Transverse colon (tissue), 4 donors: ENCODE results near the gene CITED2.

Source experiments
- EP300 ChIP-seq: sonication (generic); formaldehyde crosslinking; IDR thresholded peaks from one replicate; pipeline ENCODE4 v1.6.1; 2017; ENCODE audit warnings: antibody characterized with exemption, low read depth
- POLR2A ChIP-seq: fragments of 450-650 bp; IDR thresholded peaks from one replicate; pipeline ENCODE4 v1.6.1; 2016; ENCODE audit warnings: antibody characterized with exemption, mild to moderate bottlenecking, moderate library complexity
- POLR2AphosphoS5 ChIP-seq, 3 donors: sonication (generic); formaldehyde crosslinking; IDR thresholded peaks; one replicate each; pipeline ENCODE4 v1.6.1; 2016; ENCODE audit warnings: antibody characterized with exemption in 3 of 3
- TF ChIP-seq, protein P1 (sequence below), 5 experiments: fragments of 200-600 bp in 3 of 5; fragments of 450-650 bp in 2 of 5; sonication (generic) in 3 of 5; IDR thresholded peaks; 1 replicate in 2 of 5; 2 replicates in 3 of 5; pipeline ENCODE4 v1.5.1; 2016 to 2017; ENCODE audit warnings: antibody characterized with exemption in 5 of 5, inconsistent platforms in 3 of 5, mild to moderate bottlenecking in 2 of 5, moderate library complexity in 1 of 5

DNA sequence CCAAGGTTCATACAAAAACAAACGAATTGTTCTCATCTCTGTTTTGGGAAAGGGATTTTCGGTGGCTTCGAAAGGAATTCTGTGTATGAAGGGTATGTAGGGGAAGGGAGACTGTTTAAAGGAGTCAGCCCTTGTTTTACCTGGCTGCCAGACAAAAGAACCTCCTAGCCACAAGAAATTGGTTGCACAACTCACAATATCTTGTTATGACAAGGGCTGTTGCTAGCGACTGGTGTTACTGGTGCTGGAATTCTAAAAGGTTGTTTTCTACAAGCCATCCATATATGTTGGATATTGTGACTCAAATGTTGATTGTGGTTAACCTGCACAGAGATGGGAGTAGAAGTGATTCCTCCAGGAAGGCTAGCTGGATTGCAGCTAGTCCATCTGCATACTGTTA, 34.6 kb upstream of the CITED2 start:
- TF ChIP-seq, protein P1, sequence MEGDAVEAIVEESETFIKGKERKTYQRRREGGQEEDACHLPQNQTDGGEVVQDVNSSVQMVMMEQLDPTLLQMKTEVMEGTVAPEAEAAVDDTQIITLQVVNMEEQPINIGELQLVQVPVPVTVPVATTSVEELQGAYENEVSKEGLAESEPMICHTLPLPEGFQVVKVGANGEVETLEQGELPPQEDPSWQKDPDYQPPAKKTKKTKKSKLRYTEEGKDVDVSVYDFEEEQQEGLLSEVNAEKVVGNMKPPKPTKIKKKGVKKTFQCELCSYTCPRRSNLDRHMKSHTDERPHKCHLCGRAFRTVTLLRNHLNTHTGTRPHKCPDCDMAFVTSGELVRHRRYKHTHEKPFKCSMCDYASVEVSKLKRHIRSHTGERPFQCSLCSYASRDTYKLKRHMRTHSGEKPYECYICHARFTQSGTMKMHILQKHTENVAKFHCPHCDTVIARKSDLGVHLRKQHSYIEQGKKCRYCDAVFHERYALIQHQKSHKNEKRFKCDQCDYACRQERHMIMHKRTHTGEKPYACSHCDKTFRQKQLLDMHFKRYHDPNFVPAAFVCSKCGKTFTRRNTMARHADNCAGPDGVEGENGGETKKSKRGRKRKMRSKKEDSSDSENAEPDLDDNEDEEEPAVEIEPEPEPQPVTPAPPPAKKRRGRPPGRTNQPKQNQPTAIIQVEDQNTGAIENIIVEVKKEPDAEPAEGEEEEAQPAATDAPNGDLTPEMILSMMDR (IDR thresholded peaks at IDR 0.05) = no peak
- no peak for TF ChIP-seq POLR2A
- TF ChIP-seq POLR2AphosphoS5 (IDR thresholded peaks at IDR 0.05) = no peak
- TF ChIP-seq EP300 = no peak
